Vagina (tissue), 2 donors: Measurements from ENCODE around the gene FGF10.

Experiments
- CTCF ChIP-seq, 3 experiments: fragments of 450-650 bp in 2 of 3; fragments of 200-600 bp in 1 of 3; sonication (generic) in 1 of 3; IDR thresholded peaks; one replicate each; pipeline ENCODE4 v1.5.1; 2017 to 2019; ENCODE audit warnings: antibody characterized with exemption in 3 of 3, mild to moderate bottlenecking in 2 of 3, moderate library complexity in 2 of 3
- POLR2A ChIP-seq, 2 donors: fragments of 450-650 bp; IDR thresholded peaks; one replicate each; pipeline ENCODE4 v1.6.1; 2017; ENCODE audit warnings: antibody characterized with exemption in 2 of 2, mild to moderate bottlenecking in 2 of 2, moderate library complexity in 2 of 2
- POLR2AphosphoS5 ChIP-seq, 2 donors: sonication (generic); formaldehyde crosslinking; IDR thresholded peaks; one replicate each; pipeline ENCODE4 v1.9.0; 2017; ENCODE audit warnings: antibody characterized with exemption in 2 of 2, mild to moderate bottlenecking in 2 of 2, low read depth in 1 of 2; ENCODE audit not compliant: insufficient read depth in 1 of 2

- TF ChIP-seq CTCF (IDR thresholded peaks at IDR 0.05) (no peak), POLR2AphosphoS5 (IDR thresholded peaks at IDR 0.05; ENCODE audit: insufficient read depth in 1 of 2, low read depth in 1 of 2) (no peak), POLR2A (IDR thresholded peaks at IDR 0.05) (no peak)
These were observed 1.3 kb downstream of the FGF10 start for GRCh38 chr5:44387921-44388320.
